MG63 (cell line): ENCODE measurements around the gene N4BP2. TPM values are rescaled to one million over a fixed set of nuclear protein-coding genes. Genes with fewer than 3 reads are reported as not detected.
"Not testable (repeated sequence)": the region's sequence is repeated elsewhere in the genome, so short reads cannot be mapped to it uniquely, and the experiment has no call there.

ENCODE experiments used
- DNase-seq: peaks from one replicate; pipeline ENCODE4 v3.0.0-alpha.2; 2020
- H3K27me3 ChIP-seq: fragments of 250-450 bp; sonication (Bioruptor Pico); 2 replicates; pipeline ENCODE4 v1.5.1; 2020; ENCODE audit warnings: mild to moderate bottlenecking, moderate library complexity
- H3K36me3 ChIP-seq: fragments of 250-450 bp; sonication (Bioruptor Pico); 2 replicates; pipeline ENCODE4 v1.5.1; 2020; ENCODE audit warnings: mild to moderate bottlenecking, moderate library complexity
- H3K4me3 ChIP-seq: fragments of 250-450 bp; sonication (Bioruptor Pico); 2 replicates; pipeline ENCODE4 v1.5.1; 2020; ENCODE audit warnings: mild to moderate bottlenecking, moderate library complexity
- H3K9me3 ChIP-seq: fragments of 250-450 bp; sonication (Bioruptor Pico); 2 replicates; pipeline ENCODE4 v1.5.1; 2020; ENCODE audit warnings: mild to moderate bottlenecking, moderate library complexity
- total RNA-seq: library from RNA; depleted of rRNA; stranded (reverse); fragments of >200 nt; shearing (Covaris generic); gene quantifications from 2 replicates; pipeline ENCODE4 v1.2.3, GENCODE V29; 2014; ENCODE audit warnings: low replicate concordance

Gene N4BP2
- total RNA-seq, 1 experiment from 2014 or later: 1.5 TPM

- H3K4me3 ChIP-seq: no peak overlapping the region
- DNase-seq: no peak
- H3K27me3 ChIP-seq: no peaks in the 10 kb centered on the region
- H3K9me3 ChIP-seq: no peaks in the 10 kb centered on the region
- H3K36me3 ChIP-seq: no peaks in the 10 kb centered on the region
Measured at GRCh38 chr4:40059362-40059761, 2.7 kb downstream of the N4BP2 start.

- H3K27me3 ChIP-seq: no peaks in the 10 kb centered on the region
- no peaks in the 10 kb centered on the region for H3K9me3 ChIP-seq
- no peak overlapping the region for H3K4me3 ChIP-seq
- DNase-seq: no peak
- no peaks in the 10 kb centered on the region for H3K36me3 ChIP-seq
Measured at GRCh38 chr4:40065010-40065409, 8.4 kb downstream of the N4BP2 start.

DNA sequence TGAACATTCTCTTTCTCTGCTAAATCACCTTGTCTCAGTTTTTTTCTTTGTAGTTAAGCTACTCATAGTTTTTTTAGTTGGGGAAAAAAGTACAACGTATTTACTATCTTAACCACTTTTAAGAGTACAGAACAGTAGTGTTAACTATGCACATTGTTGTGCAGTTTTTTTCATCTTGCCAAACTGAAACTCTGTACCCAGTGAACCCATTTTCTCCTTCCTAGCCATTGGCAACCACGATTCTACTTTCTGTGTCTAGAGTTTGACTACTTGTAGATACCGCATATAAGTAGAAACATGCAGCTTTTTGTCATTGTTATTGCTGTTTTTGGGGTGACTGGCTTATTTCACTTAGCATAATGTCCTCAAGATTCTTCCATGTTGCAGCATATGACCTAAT, 10.0 kb downstream of the N4BP2 start:
- no peaks in the 10 kb centered on the region for H3K27me3 ChIP-seq
- H3K36me3 ChIP-seq: no peaks in the 10 kb centered on the region
- no peak for DNase-seq
- H3K4me3 ChIP-seq: no peak overlapping the region
- H3K9me3 ChIP-seq: no peaks in the 10 kb centered on the region

- no peak for DNase-seq
- H3K4me3 ChIP-seq: no peak overlapping the region
- H3K9me3 ChIP-seq: no peaks in the 10 kb centered on the region
- no peaks in the 10 kb centered on the region for H3K27me3 ChIP-seq
- no peaks in the 10 kb centered on the region for H3K36me3 ChIP-seq
Measured at GRCh38 chr4:40070387-40070786, 13.7 kb downstream of the N4BP2 start.

DNA sequence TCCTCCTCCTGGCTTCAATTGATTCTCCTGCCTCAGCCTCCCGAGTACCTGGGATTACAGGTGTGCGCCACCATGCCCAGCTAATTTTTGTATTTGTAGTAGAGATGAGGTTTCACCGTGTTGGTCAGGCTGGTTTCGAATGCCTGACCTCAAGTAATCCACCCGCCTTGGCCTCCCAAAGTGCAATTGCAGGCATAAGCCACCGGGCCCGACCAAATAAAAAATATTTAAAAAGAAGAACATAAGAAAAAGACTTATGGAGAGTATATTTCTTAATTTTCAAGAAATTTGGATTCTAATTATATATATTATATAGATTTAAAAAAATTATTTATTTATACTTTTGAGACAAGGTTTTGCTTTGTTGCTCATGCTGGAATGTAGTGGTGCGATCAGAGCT, 29.8 kb downstream of the N4BP2 start:
- H3K36me3 ChIP-seq: no peaks in the 10 kb centered on the region
- H3K4me3 ChIP-seq: no peak overlapping the region
- no peaks in the 10 kb centered on the region for H3K9me3 ChIP-seq
- DNase-seq: no peak
- H3K27me3 ChIP-seq: no peaks in the 10 kb centered on the region

DNA sequence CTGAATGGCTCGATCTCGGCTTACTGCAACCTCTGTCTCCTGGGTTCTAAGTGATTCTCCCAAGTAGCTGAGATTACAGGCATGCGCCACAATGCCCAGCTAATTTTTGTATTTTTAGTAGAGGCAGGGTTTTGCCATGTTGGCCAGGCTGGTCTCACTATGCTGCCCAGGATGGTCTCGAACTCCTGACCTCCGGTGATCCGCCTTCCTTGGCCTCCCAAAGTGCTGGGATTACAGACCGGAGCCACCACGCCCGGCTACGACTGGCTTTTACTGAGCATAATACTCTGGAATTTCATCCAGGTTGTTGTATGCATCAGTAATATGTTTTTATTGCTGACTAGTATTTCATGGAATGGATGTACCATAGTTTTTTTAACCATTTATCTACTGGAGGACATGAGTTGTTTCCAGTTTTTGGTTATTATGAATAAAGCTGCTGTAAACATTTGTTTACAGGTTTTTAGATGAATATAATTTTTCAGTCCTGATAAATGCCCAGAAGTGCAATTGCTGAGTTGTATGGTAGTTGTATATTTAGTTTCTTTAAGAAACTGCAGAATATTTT, 31.2 kb downstream of the N4BP2 start:
- Histone ChIP-seq H3K36me3 (no peaks in the 10 kb centered on the region), H3K9me3 (no peaks in the 10 kb centered on the region), H3K27me3 (no peaks in the 10 kb centered on the region), H3K4me3 (no peak overlapping the region)
- no peak for DNase-seq

GRCh38 chr4:40093400-40093799, 36.8 kb downstream of the N4BP2 start:
- not testable (repeated sequence) for H3K36me3 ChIP-seq, H3K4me3 ChIP-seq, DNase-seq, H3K27me3 ChIP-seq, H3K9me3 ChIP-seq

GRCh38 chr4:40099010-40099409, 42.4 kb downstream of the N4BP2 start:
- DNase-seq: no peak
- Histone ChIP-seq H3K4me3 (no peak overlapping the region), H3K27me3 (no peaks in the 10 kb centered on the region)

DNA sequence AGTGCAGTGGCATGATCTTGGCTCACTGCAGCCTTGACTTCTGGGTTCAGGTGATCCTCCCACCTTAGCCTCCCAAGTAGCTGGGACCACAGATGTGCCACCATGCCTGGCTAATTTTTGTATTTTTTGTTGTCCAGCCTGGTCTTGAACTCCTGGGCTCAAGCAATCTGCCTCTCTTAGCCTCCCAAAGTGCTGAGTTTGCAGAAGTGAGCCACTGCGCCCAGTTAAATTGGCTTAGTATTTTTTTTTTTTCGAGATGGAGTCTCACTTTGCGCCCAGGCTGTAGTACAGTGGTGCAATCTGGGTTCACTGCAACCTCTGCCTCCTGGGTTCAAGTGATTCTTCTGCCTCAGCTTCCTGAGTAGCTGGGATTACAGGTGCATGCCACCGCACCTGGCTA, 50.5 kb downstream of the N4BP2 start:
- DNase-seq, H3K27me3 ChIP-seq, H3K36me3 ChIP-seq, H3K9me3 ChIP-seq, H3K4me3 ChIP-seq: not testable (repeated sequence)

More at GRCh38 chr4:40099010-40099409, 42.4 kb downstream of the N4BP2 start:
- Histone ChIP-seq H3K36me3 (no peaks in the 10 kb centered on the region), H3K9me3 (no peaks in the 10 kb centered on the region)

GRCh38 chr4:40112027-40112792, 55.6 kb downstream of the N4BP2 start:
- no peak for DNase-seq
- Histone ChIP-seq H3K9me3 (no peaks in the 10 kb centered on the region), H3K4me3 (no peak overlapping the region), H3K27me3 (no peaks in the 10 kb centered on the region), H3K36me3 (no peaks in the 10 kb centered on the region)

- Histone ChIP-seq H3K36me3 (no peaks in the 10 kb centered on the region), H3K9me3 (no peaks in the 10 kb centered on the region), H3K4me3 (no peak overlapping the region), H3K27me3 (no peaks in the 10 kb centered on the region)
- no peak for DNase-seq
Measured at GRCh38 chr4:40114206-40114605, 57.6 kb downstream of the N4BP2 start.

DNA sequence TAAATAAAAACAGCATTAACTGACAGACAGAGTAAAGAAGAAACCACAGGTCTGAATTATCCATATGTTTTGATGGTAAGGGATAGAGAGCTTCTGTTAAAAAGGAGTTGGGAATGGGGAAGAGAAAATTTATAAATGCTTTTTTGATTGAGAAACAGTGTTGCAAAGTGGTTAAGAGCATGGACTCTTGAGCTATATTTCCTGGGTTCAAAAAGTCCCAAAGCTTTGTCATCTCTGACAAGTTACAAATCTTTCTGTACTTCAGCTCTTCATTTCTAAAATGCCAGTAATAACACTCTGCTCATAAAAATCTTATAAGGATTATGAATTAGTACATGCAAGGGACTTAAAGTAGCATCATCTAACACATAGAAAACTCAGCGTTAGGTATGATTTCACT, 62.2 kb downstream of the N4BP2 start:
- Histone ChIP-seq H3K9me3 (no peaks in the 10 kb centered on the region), H3K4me3 (no peak overlapping the region), H3K27me3 (no peaks in the 10 kb centered on the region), H3K36me3 (no peaks in the 10 kb centered on the region; the same call in 1 of the 2 replicates)
- no peak for DNase-seq

GRCh38 chr4:40119344-40119743, 62.7 kb downstream of the N4BP2 start:
- Histone ChIP-seq H3K36me3 (no peaks in the 10 kb centered on the region; the same call in 1 of the 2 replicates), H3K27me3 (no peaks in the 10 kb centered on the region)

GRCh38 chr4:40121515-40121914, 64.9 kb downstream of the N4BP2 start:
- Histone ChIP-seq H3K27me3 (no peaks in the 10 kb centered on the region), H3K9me3 (no peaks in the 10 kb centered on the region), H3K36me3 (no peaks in the 10 kb centered on the region; the same call in 1 of the 2 replicates), H3K4me3 (no peak overlapping the region)
- peak; percentile 35 for DNase-seq

More at GRCh38 chr4:40119344-40119743, 62.7 kb downstream of the N4BP2 start:
- no peaks in the 10 kb centered on the region for H3K9me3 ChIP-seq
- no peak for DNase-seq
- H3K4me3 ChIP-seq: no peak overlapping the region

DNA sequence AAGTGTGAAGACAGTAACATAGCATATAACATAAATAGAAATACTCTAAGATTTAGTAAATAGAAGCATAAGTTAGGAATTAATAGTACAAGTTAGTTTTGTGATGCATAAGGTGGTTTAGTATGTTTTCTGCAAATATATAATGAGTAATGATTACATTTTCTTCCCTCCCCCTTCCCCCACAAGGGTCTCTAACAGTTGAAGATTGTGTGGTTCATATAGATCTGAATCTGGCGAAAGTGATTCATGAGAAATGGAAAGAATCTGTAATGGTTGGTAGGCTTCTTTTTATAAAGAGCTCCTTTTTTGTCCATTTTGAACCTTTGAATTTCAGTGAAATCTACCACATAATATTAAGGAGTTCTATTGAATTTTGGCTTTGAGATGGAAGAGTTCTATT, 66.3 kb downstream of the N4BP2 start:
- no peak for DNase-seq
- H3K9me3 ChIP-seq: no peaks in the 10 kb centered on the region
- H3K27me3 ChIP-seq: no peaks in the 10 kb centered on the region
- H3K4me3 ChIP-seq: no peak overlapping the region
- H3K36me3 ChIP-seq: no peaks in the 10 kb centered on the region; the same call in 1 of the 2 replicates

DNA sequence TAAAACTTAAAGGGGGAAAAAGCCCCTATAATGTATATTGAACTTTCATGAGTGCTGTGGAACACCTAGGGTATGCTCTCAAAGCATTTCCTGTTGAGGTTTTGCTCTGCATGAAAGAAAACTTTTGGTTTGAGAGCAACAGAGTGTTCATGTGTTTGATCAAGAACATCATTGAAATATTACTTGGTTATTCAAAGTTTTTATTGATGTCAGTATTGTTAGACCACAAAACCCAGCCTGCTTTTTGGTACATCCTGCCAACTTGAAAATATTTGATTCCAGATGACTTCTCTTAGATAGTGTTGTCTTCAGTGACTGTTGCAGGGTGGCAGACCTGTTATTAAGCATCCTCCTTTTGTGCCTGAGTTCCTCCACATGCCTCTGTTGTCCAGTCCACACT, 68.0 kb downstream of the N4BP2 start:
- Histone ChIP-seq H3K4me3 (no peak overlapping the region), H3K27me3 (no peaks in the 10 kb centered on the region), H3K36me3 (no peaks in the 10 kb centered on the region; the same call in 1 of the 2 replicates), H3K9me3 (no peaks in the 10 kb centered on the region)
- DNase-seq: no peak

- no peak for DNase-seq
- Histone ChIP-seq H3K9me3 (no peaks in the 10 kb centered on the region), H3K27me3 (no peaks in the 10 kb centered on the region), H3K36me3 (no peaks in the 10 kb centered on the region), H3K4me3 (no peak overlapping the region)
Measured at GRCh38 chr4:40130401-40131036, 73.9 kb downstream of the N4BP2 start.

- H3K4me3 ChIP-seq: no peak overlapping the region
- H3K36me3 ChIP-seq: no peaks in the 10 kb centered on the region
- DNase-seq: no peak
- H3K9me3 ChIP-seq: no peaks in the 10 kb centered on the region
- no peaks in the 10 kb centered on the region for H3K27me3 ChIP-seq
Measured at GRCh38 chr4:40132816-40133215, 76.2 kb downstream of the N4BP2 start.
